Muscle layer of colon (tissue), 2 donors: ENCODE results near the gene HNRNPM.

ENCODE experiments used
- H3K27ac ChIP-seq: one replicate; pipeline ENCODE4 v1.7.0; 2013; ENCODE audit warnings: low read depth, mild to moderate bottlenecking, low read length, moderate library complexity
- H3K27me3 ChIP-seq, 2 donors: one replicate each; pipeline ENCODE4 v1.7.0; 2013; ENCODE audit warnings: low read length in 2 of 2, mild to moderate bottlenecking in 2 of 2; ENCODE audit not compliant: insufficient read depth in 2 of 2, control insufficient read depth in 1 of 2
- H3K36me3 ChIP-seq: one replicate; pipeline ENCODE4 v1.7.0; 2013; ENCODE audit warnings: mild to moderate bottlenecking, low read length; ENCODE audit not compliant: insufficient read depth
- H3K4me1 ChIP-seq: one replicate; pipeline ENCODE4 v1.7.0; 2013; ENCODE audit warnings: mild to moderate bottlenecking, low read length; ENCODE audit not compliant: insufficient read depth
- H3K4me3 ChIP-seq, 2 donors: one replicate each; pipeline ENCODE4 v1.7.0; 2013; ENCODE audit warnings: low read length in 2 of 2, low read depth in 1 of 2, mild to moderate bottlenecking in 1 of 2, moderate library complexity in 1 of 2
- H3K9ac ChIP-seq: one replicate; pipeline ENCODE4 v1.7.0; 2013; ENCODE audit warnings: low read length
- H3K9me3 ChIP-seq: one replicate; pipeline ENCODE4 v1.7.0; 2013; ENCODE audit warnings: mild to moderate bottlenecking, low read length
- donor health status: abdominal sarcoma.
- donor health status: Adenocarcinoma of cecum.

HNRNPM gene

GRCh38 chr19:8481201-8481600 is 36.4 kb downstream of the HNRNPM start:
- H3K4me1 ChIP-seq: peaks cover 18% of the 10 kb centered on the region
- H3K27me3 ChIP-seq: no peaks in the 10 kb centered on the region
- H3K9me3 ChIP-seq: no peaks in the 10 kb centered on the region
- no peak overlapping the region for H3K27ac ChIP-seq
- H3K9ac ChIP-seq: no peak overlapping the region
- H3K4me3 ChIP-seq: no peak overlapping the region
- H3K36me3 ChIP-seq: peaks cover 60% of the 10 kb centered on the region

GRCh38 chr19:8481616-8482015 is 36.8 kb downstream of the HNRNPM start:
- Histone ChIP-seq H3K36me3 (peaks cover 61% of the 10 kb centered on the region), H3K4me1 (peaks cover 18% of the 10 kb centered on the region), H3K9ac (no peak overlapping the region), H3K27me3 (no peaks in the 10 kb centered on the region), H3K9me3 (no peaks in the 10 kb centered on the region), H3K27ac (no peak overlapping the region), H3K4me3 (no peak overlapping the region)

GRCh38 chr19:8482696-8483095 is 37.9 kb downstream of the HNRNPM start:
- Histone ChIP-seq H3K27ac (no peak overlapping the region), H3K4me1 (peaks cover 18% of the 10 kb centered on the region)

GRCh38 chr19:8483165-8483564 is 38.4 kb downstream of the HNRNPM start:
- no peak overlapping the region for H3K27ac ChIP-seq
- H3K4me1 ChIP-seq: peaks cover 15% of the 10 kb centered on the region
- H3K9ac ChIP-seq: no peak overlapping the region
- no peak overlapping the region for H3K4me3 ChIP-seq
- peaks cover 71% of the 10 kb centered on the region for H3K36me3 ChIP-seq
- H3K27me3 ChIP-seq: no peaks in the 10 kb centered on the region
- H3K9me3 ChIP-seq: no peaks in the 10 kb centered on the region

More at GRCh38 chr19:8482696-8483095, 37.9 kb downstream of the HNRNPM start:
- Histone ChIP-seq H3K36me3 (peaks cover 66% of the 10 kb centered on the region), H3K27me3 (no peaks in the 10 kb centered on the region), H3K9ac (no peak overlapping the region), H3K4me3 (no peak overlapping the region), H3K9me3 (no peaks in the 10 kb centered on the region)

DNA sequence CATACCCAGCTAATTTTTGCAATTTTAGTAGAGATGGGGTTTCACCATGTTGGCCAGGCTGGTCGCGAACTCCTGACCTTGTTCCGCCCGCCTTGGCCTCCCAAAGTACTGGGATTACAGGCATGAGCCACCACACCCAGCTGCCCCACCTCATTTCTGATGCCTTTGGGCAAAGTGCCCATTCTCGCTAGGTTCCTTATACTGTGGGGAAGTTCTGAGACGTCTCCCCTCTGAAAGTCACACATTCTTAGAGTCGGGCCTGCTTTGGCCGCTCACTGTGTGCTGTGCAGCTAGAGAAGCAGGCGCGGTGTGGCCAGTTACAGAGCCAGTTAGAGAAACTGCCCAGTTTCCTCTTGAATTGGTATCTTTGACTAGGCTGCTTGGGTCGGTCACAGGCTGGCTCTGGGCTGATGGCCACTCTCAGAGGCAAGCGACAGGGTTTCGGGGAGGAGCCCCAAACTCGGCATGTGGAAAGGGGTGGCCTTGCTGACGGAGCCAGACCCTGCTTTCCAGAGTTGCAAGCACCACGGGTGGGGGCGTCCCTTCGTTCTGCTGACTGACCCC is 39.6 kb downstream of the HNRNPM start:
- no peak overlapping the region for H3K27ac ChIP-seq

DNA sequence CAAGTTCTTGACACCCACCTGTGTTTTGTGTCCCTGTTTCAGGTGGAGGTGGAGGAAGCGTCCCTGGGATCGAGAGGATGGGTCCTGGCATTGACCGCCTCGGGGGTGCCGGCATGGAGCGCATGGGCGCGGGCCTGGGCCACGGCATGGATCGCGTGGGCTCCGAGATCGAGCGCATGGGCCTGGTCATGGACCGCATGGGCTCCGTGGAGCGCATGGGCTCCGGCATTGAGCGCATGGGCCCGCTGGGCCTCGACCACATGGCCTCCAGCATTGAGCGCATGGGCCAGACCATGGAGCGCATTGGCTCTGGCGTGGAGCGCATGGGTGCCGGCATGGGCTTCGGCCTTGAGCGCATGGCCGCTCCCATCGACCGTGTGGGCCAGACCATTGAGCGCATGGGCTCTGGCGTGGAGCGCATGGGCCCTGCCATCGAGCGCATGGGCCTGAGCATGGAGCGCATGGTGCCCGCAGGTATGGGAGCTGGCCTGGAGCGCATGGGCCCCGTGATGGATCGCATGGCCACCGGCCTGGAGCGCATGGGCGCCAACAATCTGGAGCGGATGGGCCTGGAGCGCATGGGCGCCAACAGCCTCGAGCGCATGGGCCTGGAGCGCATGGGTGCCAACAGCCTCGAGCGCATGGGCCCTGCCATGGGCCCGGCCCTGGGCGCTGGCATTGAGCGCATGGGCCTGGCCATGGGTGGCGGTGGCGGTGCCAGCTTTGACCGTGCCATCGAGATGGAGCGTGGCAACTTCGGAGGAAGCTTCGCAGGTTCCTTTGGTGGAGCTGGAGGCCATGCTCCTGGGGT is 41.0 kb downstream of the HNRNPM start:
- H3K4me3 ChIP-seq: no peak overlapping the region
- no peaks in the 10 kb centered on the region for H3K9me3 ChIP-seq
- no peak overlapping the region for H3K27ac ChIP-seq
- no peak overlapping the region for H3K9ac ChIP-seq
- H3K27me3 ChIP-seq: no peaks in the 10 kb centered on the region
- H3K4me1 ChIP-seq: peaks cover 8% of the 10 kb centered on the region
- peaks cover 79% of the 10 kb centered on the region for H3K36me3 ChIP-seq

More for the DNA sequence above, 39.6 kb downstream of the HNRNPM start:
- Histone ChIP-seq H3K4me3 (no peak overlapping the region), H3K4me1 (peaks cover 8% of the 10 kb centered on the region), H3K9ac (no peak overlapping the region), H3K27me3 (no peaks in the 10 kb centered on the region), H3K36me3 (peaks cover 79% of the 10 kb centered on the region), H3K9me3 (no peaks in the 10 kb centered on the region)

DNA sequence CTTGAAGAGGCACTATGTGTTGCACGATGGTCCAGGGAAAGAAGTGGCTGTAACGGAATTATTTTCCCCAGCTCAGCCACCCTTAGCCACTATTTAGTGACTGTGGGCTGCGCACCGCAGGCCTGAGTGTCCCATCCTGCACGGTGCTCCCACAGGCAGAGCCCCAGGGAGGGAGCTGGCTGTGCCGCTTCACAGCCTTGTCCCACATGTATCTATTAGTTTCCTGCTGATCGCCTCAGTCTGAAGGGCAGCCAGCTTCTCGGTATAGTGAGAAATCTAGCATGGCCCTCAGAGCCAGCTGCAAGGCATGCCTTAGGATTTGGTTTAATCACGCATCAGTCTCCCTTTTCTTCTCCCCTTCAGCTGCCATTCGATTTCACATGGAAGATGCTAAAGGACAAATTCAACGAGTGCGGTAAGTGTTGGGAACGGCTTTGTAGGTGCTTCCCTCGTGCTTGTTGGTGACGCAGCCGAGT is 41.9 kb downstream of the HNRNPM start:
- H3K9me3 ChIP-seq: no peaks in the 10 kb centered on the region
- no peak overlapping the region for H3K4me3 ChIP-seq
- no peaks in the 10 kb centered on the region for H3K4me1 ChIP-seq
- no peaks in the 10 kb centered on the region for H3K27me3 ChIP-seq
- no peak overlapping the region for H3K9ac ChIP-seq
- peaks cover 70% of the 10 kb centered on the region for H3K36me3 ChIP-seq
- H3K27ac ChIP-seq: no peak overlapping the region

DNA sequence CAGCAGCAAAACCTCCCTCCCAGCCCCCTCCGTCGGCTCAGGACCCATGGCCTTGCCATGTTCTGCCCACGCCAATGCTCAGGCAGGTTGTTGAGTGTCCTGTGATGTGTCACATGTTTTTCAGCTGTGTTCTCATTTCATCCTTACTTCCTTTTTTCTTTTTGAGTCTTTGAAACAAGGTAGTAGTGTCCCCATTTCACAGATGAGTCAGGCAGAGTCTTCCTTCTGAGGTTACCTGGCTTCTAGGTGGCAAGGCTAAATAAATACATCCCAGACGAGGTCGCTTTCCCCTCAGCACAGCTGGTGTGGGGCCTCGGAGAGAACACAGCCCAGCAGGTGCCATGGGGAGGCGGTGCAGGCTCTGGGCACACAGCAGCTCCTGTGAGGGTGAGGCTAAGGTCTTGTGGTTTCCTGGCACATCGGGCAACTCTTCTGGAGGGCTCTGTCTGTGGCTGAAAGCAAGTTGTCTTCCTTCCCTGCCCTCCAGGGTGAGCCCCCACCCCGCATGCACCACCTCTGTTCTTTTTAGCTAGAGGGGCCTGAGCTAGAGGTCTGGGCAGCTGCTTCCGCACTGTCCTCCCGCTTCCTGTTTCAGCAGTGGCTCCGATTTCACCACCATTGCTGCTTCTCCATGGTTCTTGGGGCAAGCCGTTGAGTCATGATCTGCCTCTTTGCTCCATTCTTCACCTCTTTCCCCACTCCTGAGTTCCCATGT is 42.5 kb downstream of the HNRNPM start:
- H3K27me3 ChIP-seq: no peaks in the 10 kb centered on the region
- no peak overlapping the region for H3K27ac ChIP-seq
- peaks cover 69% of the 10 kb centered on the region for H3K36me3 ChIP-seq

GRCh38 chr19:8488365-8488764 is 43.6 kb downstream of the HNRNPM start:
- H3K4me1 ChIP-seq: no peaks in the 10 kb centered on the region
- no peaks in the 10 kb centered on the region for H3K9me3 ChIP-seq
- no peak overlapping the region for H3K4me3 ChIP-seq
- peaks cover 63% of the 10 kb centered on the region for H3K36me3 ChIP-seq
- no peak overlapping the region for H3K27ac ChIP-seq
- no peak overlapping the region for H3K9ac ChIP-seq
- H3K27me3 ChIP-seq: no peaks in the 10 kb centered on the region

More for the DNA sequence above, 42.5 kb downstream of the HNRNPM start:
- H3K9ac ChIP-seq: no peak overlapping the region
- no peak overlapping the region for H3K4me3 ChIP-seq
- H3K4me1 ChIP-seq: no peaks in the 10 kb centered on the region
- no peaks in the 10 kb centered on the region for H3K9me3 ChIP-seq

- Histone ChIP-seq H3K36me3 (peaks cover 51% of the 10 kb centered on the region), H3K9ac (no peak overlapping the region), H3K27ac (no peak overlapping the region), H3K4me3 (no peak overlapping the region), H3K9me3 (no peaks in the 10 kb centered on the region), H3K4me1 (no peaks in the 10 kb centered on the region), H3K27me3 (no peaks in the 10 kb centered on the region)
Measured at GRCh38 chr19:8489561-8490394, 45.0 kb downstream of the HNRNPM start.

- Histone ChIP-seq H3K9ac (no peak overlapping the region), H3K4me3 (no peak overlapping the region), H3K9me3 (no peaks in the 10 kb centered on the region), H3K27ac (no peak overlapping the region), H3K4me1 (no peaks in the 10 kb centered on the region), H3K27me3 (no peaks in the 10 kb centered on the region), H3K36me3 (peaks cover 45% of the 10 kb centered on the region)
Measured at GRCh38 chr19:8490395-8490760, 45.6 kb downstream of the HNRNPM start.
